UCSD-AML1 (cell line): ENCODE results near the gene AOC3.
"Not testable (repeated sequence)": the region's sequence is repeated elsewhere in the genome, so short reads cannot be mapped to it uniquely, and the experiment has no call there.

Experiments used
- DNase-seq: peaks from one replicate; lab custom pipeline; 2025; ENCODE audit not compliant: unreplicated experiment; lab: John Stamatoyannopoulos, UW

The AOC3 gene

GRCh38 chr17:42844761-42845555 is 6.0 kb upstream of the AOC3 start:
- DNase-seq = no peak

GRCh38 chr17:42845556-42845917 is 5.5 kb upstream of the AOC3 start:
- no peak for DNase-seq

GRCh38 chr17:42845918-42846593 is 4.9 kb upstream of the AOC3 start:
- no peak for DNase-seq

- no peak for DNase-seq
Measured at GRCh38 chr17:42846594-42847280, 4.3 kb upstream of the AOC3 start.

- no peak for DNase-seq
Measured at GRCh38 chr17:42848093-42848492, 2.9 kb upstream of the AOC3 start.

- DNase-seq = no peak
Measured at GRCh38 chr17:42849031-42849430, 2.0 kb upstream of the AOC3 start.

GRCh38 chr17:42849451-42850181 is 1.4 kb upstream of the AOC3 start:
- no peak for DNase-seq

- DNase-seq = not testable (repeated sequence)
Measured at GRCh38 chr17:42851371-42852240, 607 bp downstream of the AOC3 start.

- DNase-seq = no peak
Measured at GRCh38 chr17:42852351-42852750, 1.4 kb downstream of the AOC3 start.

GRCh38 chr17:42853004-42853403 is 2.0 kb downstream of the AOC3 start:
- no peak for DNase-seq

- no peak for DNase-seq
Measured at GRCh38 chr17:42853597-42853967, 2.6 kb downstream of the AOC3 start.

GRCh38 chr17:42853968-42854790 is 3.2 kb downstream of the AOC3 start:
- DNase-seq = no peak

GRCh38 chr17:42855048-42855596 is 4.1 kb downstream of the AOC3 start:
- no peak for DNase-seq

- not testable (repeated sequence) for DNase-seq
Measured at GRCh38 chr17:42856093-42856492, 5.1 kb downstream of the AOC3 start.

GRCh38 chr17:42856516-42856915 is 5.5 kb downstream of the AOC3 start:
- DNase-seq = not testable (repeated sequence)

- DNase-seq = no peak
Measured at GRCh38 chr17:42857389-42857788, 6.4 kb downstream of the AOC3 start.

GRCh38 chr17:42865638-42866094 is 14.7 kb downstream of the AOC3 start:
- no peak for DNase-seq

- no peak for DNase-seq
Measured at GRCh38 chr17:42866216-42866615, 15.2 kb downstream of the AOC3 start.
